ENCODE measurements around the gene GLIS1. TPM values are rescaled to one million over a fixed set of nuclear protein-coding genes. Genes with fewer than 3 reads are reported as not detected.

GLIS1 gene
- total RNA-seq, 1 experiment from 2014 or later, result 0.28 TPM

DNA sequence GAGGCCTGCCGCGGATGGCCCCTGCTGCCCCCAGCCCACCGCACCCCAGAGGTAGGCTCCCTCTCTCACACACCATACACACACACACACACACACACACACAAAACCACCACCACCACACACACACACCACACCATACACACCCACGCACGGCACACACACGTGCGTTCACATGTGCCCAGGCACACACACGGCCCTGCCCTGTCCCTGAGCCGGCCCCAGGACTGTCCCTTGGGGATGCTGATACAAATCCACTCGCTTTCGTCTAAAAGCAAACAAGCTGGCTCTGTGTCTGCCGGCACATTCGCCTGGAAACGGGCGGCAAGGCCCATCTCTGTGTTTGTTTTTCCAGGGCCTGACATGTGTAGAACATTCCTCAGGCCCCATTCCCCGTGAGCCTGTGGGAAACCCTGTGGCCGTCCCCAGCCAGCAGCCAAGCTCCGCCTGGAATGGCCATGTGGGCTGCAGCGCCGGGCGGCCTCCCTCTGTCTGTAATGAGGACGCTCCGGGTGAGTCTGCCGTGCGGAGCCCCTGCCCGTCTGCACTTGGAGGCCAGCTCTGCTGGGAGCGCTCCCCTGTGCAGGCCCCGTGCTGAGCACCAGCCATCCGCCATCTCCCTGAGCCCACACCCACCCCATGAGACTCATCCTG lies 212.4 kb downstream of the GLIS1 start:
- H3K79me1 ChIP-seq (ENCODE audit: insufficient read depth, low read depth, low read length, poor library complexity, severe bottlenecking), result no peaks in the 10 kb centered on the region
- peaks cover 18% of the 10 kb centered on the region for H3K27me3 Mint-ChIP-seq (ENCODE audit: low read depth)
- WGBS (ENCODE audit: extremely low coverage, insufficient read length, low lambda C conversion rate), result no CpG with 5 or more reads among the region's 29 CpGs

More for the DNA sequence above, 212.4 kb downstream of the GLIS1 start:
- no peaks in the 10 kb centered on the region for H4K20me1 ChIP-seq (ENCODE audit: control insufficient read depth, insufficient read depth, insufficient read length)
- no peaks in the 10 kb centered on the region for H3K23me2 ChIP-seq (ENCODE audit: insufficient read length, low read depth, low read length, poor library complexity, severe bottlenecking)
- no peak overlapping the region for H4K8ac ChIP-seq (replicated peaks; ENCODE audit: insufficient read length, low read depth, low read length)
- no peak for DNase-seq
- no peaks in the 10 kb centered on the region for H3K79me2 ChIP-seq (ENCODE audit: insufficient read depth, low read length)
- no peak overlapping the region for H2BK5ac ChIP-seq (ENCODE audit: insufficient read length, low read length)
- no peak overlapping the region for H3K4me2 ChIP-seq (ENCODE audit: insufficient read depth, insufficient read length, low read length)
- Mint-ChIP-seq H3K9me3 (no peaks in the 10 kb centered on the region), H3K36me3 (ENCODE audit: insufficient read depth in 1 of 3, low read depth in 3 of 3) (no peaks in the 10 kb centered on the region), H3K27ac (peak overlapping the region in 1 of 3 experiments; percentile 70; a peak in 2 of 7 replicates), H3K4me3 (no peak overlapping the region), H3K4me1 (peaks cover 2 to 17% of the 10 kb centered on the region in 2 experiments; a peak in 3 of 4 replicates)
- no peak overlapping the region for H4K91ac ChIP-seq (ENCODE audit: insufficient read length, low read depth, low read length)
- H3K9ac ChIP-seq (ENCODE audit: extremely low read depth, insufficient read length, low read length), result no peak overlapping the region
- H2AK5ac ChIP-seq (ENCODE audit: insufficient read length, low read length), result no peak overlapping the region
- H2BK120ac ChIP-seq (ENCODE audit: low read depth, low read length, poor library complexity, severe bottlenecking), result no peak overlapping the region
- no peaks in the 10 kb centered on the region; the same call in 1 of the 2 replicates for H3K4me1 ChIP-seq (ENCODE audit: insufficient read depth, low read length)
- no peak overlapping the region for H2AFZ ChIP-seq (ENCODE audit: low read length)
- H2BK12ac ChIP-seq (ENCODE audit: insufficient read length, low read depth, low read length), result no peak overlapping the region
- H3K18ac ChIP-seq (ENCODE audit: insufficient read length, low read depth, low read length), result no peak overlapping the region
- H3K14ac ChIP-seq (ENCODE audit: insufficient read depth, low read length), result no peak overlapping the region
- H3K56ac ChIP-seq (ENCODE audit: insufficient read length, low read depth, low read length), result no peak overlapping the region
- H2BK20ac ChIP-seq (ENCODE audit: low read depth, low read length, poor library complexity, severe bottlenecking), result no peak overlapping the region
- no peak overlapping the region for H3K4ac ChIP-seq (ENCODE audit: low read depth, low read length)
- H3T11ph ChIP-seq (ENCODE audit: low read length), result no peak overlapping the region
- no peak overlapping the region for H4K5ac ChIP-seq (ENCODE audit: insufficient read length, low read depth, low read length)
- no peak overlapping the region for H2BK15ac ChIP-seq (ENCODE audit: low read depth, low read length)
- H3K27me3 ChIP-seq (ENCODE audit: insufficient read depth, low read length), result no peaks in the 10 kb centered on the region; the same call in 1 of the 2 replicates
- H3K9me3 ChIP-seq (ENCODE audit: control insufficient read depth, low read depth, low read length), result no peaks in the 10 kb centered on the region
- no peak overlapping the region for H3K27ac ChIP-seq (ENCODE audit: insufficient read length, low read depth, low read length)
- H3K23ac ChIP-seq (ENCODE audit: insufficient read length, low read depth, low read length), result no peak overlapping the region
- no peak for TF ChIP-seq CTCF (conservative IDR thresholded peaks at IDR 0.05)
